HepG2 (cell line): ENCODE data around the gene MMP25. TPM values are rescaled to one million over a fixed set of nuclear protein-coding genes. Genes with fewer than 3 reads are reported as not detected.

ENCODE experiments used
- ARNTL ChIP-seq: sonication (generic); formaldehyde crosslinking; IDR thresholded peaks from 2 replicates; pipeline ENCODE4 v1.4.0; 2020; ENCODE audit warnings: mild to moderate bottlenecking, missing genetic modification reagents
- CREB1 ChIP-seq, 2 experiments: fragments of 450-650 bp in 1 of 2; IDR thresholded peaks; 2 replicates each; pipeline ENCODE4 v1.6.1; 2016 to 2017; ENCODE audit warnings: control low read depth in 1 of 2, mild to moderate bottlenecking in 1 of 2, missing compliant biosample characterization in 1 of 2, missing genetic modification characterization in 1 of 2
- HOXA5 ChIP-seq: sonication (generic); formaldehyde crosslinking; IDR thresholded peaks from 2 replicates; pipeline ENCODE4 v1.4.0; 2020; ENCODE audit warnings: missing genetic modification reagents
- HOXA9 ChIP-seq: sonication (generic); formaldehyde crosslinking; IDR thresholded peaks from 2 replicates; pipeline ENCODE4 v1.8.1; 2022; ENCODE audit warnings: missing genetic modification reagents, mild to moderate bottlenecking, moderate library complexity, borderline replicate concordance
- KDM5B ChIP-seq: sonication (generic); formaldehyde crosslinking; IDR thresholded peaks from 2 replicates; pipeline ENCODE4 v1.4.0; 2020; ENCODE audit warnings: missing genetic modification reagents, mild to moderate bottlenecking, borderline replicate concordance
- KLF15 ChIP-seq: sonication (generic); formaldehyde crosslinking; IDR thresholded peaks from 2 replicates; pipeline ENCODE4 v1.8.1; 2023; ENCODE audit warnings: borderline replicate concordance, mild to moderate bottlenecking, inconsistent platforms, missing genetic modification reagents, mixed read lengths
- MXD1 ChIP-seq: sonication (generic); formaldehyde crosslinking; IDR thresholded peaks from 2 replicates; pipeline ENCODE4 v1.4.0; 2020; ENCODE audit warnings: mild to moderate bottlenecking, missing genetic modification reagents
- NAIF1 ChIP-seq: sonication (generic); formaldehyde crosslinking; IDR thresholded peaks from 2 replicates; pipeline ENCODE4 v1.5.0; 2020; ENCODE audit warnings: mild to moderate bottlenecking, missing genetic modification reagents, borderline replicate concordance
- NFKBIZ ChIP-seq: IDR thresholded peaks from 2 replicates; pipeline ENCODE4 v1.6.1; 2018; ENCODE audit warnings: missing genetic modification reagents, missing compliant biosample characterization
- PHF20 ChIP-seq: sonication (generic); formaldehyde crosslinking; IDR thresholded peaks from 2 replicates; pipeline ENCODE4 v1.5.0; 2020; ENCODE audit warnings: mild to moderate bottlenecking, missing genetic modification reagents
- PITX1 ChIP-seq: sonication (generic); formaldehyde crosslinking; IDR thresholded peaks from 2 replicates; pipeline ENCODE4 v1.5.1; 2020; ENCODE audit warnings: mild to moderate bottlenecking, missing genetic modification reagents
- POGK ChIP-seq: sonication (generic); formaldehyde crosslinking; conservative IDR thresholded peaks from 2 replicates; pipeline ENCODE4 v1.8.0; 2022; ENCODE audit warnings: mild to moderate bottlenecking, moderate library complexity, missing genetic modification reagents
- RARA ChIP-seq: IDR thresholded peaks from 2 replicates; pipeline ENCODE4 v1.6.1; 2016; ENCODE audit warnings: missing genetic modification reagents, missing compliant biosample characterization
- RFXAP ChIP-seq: sonication (generic); formaldehyde crosslinking; IDR thresholded peaks from 2 replicates; pipeline ENCODE4 v1.4.0; 2020; ENCODE audit warnings: missing genetic modification reagents, borderline replicate concordance
- SIN3A ChIP-seq: IDR thresholded peaks from 2 replicates; pipeline ENCODE4 v1.6.1; 2011; ENCODE audit warnings: low read depth, mild to moderate bottlenecking, control low read depth, low read length, borderline replicate concordance
- ZC3H4 ChIP-seq: sonication (generic); formaldehyde crosslinking; IDR thresholded peaks from 2 replicates; pipeline ENCODE4 v1.4.0; 2020; ENCODE audit warnings: missing genetic modification reagents, borderline replicate concordance
- ZFY ChIP-seq: sonication (generic); formaldehyde crosslinking; IDR thresholded peaks from 2 replicates; pipeline ENCODE4 v1.4.0; 2020; ENCODE audit warnings: missing genetic modification reagents
- ZNF350 ChIP-seq: sonication (generic); formaldehyde crosslinking; IDR thresholded peaks from 2 replicates; pipeline ENCODE4 v1.4.0; 2020; ENCODE audit warnings: mild to moderate bottlenecking, low read depth, missing genetic modification reagents, borderline replicate concordance
- ZNF546 ChIP-seq: sonication (generic); formaldehyde crosslinking; conservative IDR thresholded peaks from 2 replicates; pipeline ENCODE4 v1.8.1; 2023; ENCODE audit warnings: mild to moderate bottlenecking, missing genetic modification reagents
- ZNF556 ChIP-seq: sonication (generic); formaldehyde crosslinking; IDR thresholded peaks from 2 replicates; pipeline ENCODE4 v1.4.0; 2020; ENCODE audit warnings: mild to moderate bottlenecking, missing genetic modification reagents, borderline replicate concordance
- ZNF770 ChIP-seq: sonication (generic); formaldehyde crosslinking; IDR thresholded peaks from 2 replicates; pipeline ENCODE4 v1.5.0; 2020; ENCODE audit warnings: mild to moderate bottlenecking, missing genetic modification reagents
- ZNF879 ChIP-seq: sonication (generic); formaldehyde crosslinking; IDR thresholded peaks from 2 replicates; pipeline ENCODE4 v1.8.1; 2023; ENCODE audit warnings: missing genetic modification reagents
- polyA plus RNA-seq, 8 experiments: library from polyadenylated mRNA; depleted of rRNA in 3 of 8; stranded (reverse) in 7 of 8; unstranded in 1 of 8; fragments of >200 nt; fragmentation: Illumina TruSeq in 4 of 8; extraction: Trizol in 4 of 8; gene quantifications; 2 replicates each; pipeline versions ENCODE4 v1.2.1 to v1.2.3, GENCODE V29; 2011 to 2016; ENCODE audit warnings: low read depth in 4 of 8, missing spikeins in 1 of 8, mixed read lengths in 1 of 8; ENCODE audit not compliant: insufficient read depth in 1 of 8
- total RNA-seq, 5 experiments: library from RNA; depleted of rRNA; stranded (reverse); fragments of >200 nt; fragmentation: Illumina TruSeq; extraction: Trizol; gene quantifications; 2 replicates each; pipeline ENCODE4 v1.2.3, GENCODE V29; 2016; ENCODE audit warnings: low read depth in 1 of 5

MMP25 gene
- total and polyA plus RNA-seq, 2 of the 13 experiments (the other 11 are each of a cell fraction or from before 2014, with no cell fraction given), result 0.04 to 0.08 TPM

GRCh38 chr16:3059041-3059722 lies 12.8 kb downstream of the MMP25 start (continued):
- TF ChIP-seq MXD1 (CRISPR knock-in tag), result no peak
- peak; percentile 41; the same call in 1 of the 2 replicates for TF ChIP-seq SIN3A
- no peak for TF ChIP-seq KLF15
- TF ChIP-seq HOXA9 (CRISPR knock-in tag), result no peak
- TF ChIP-seq ZFY (CRISPR knock-in tag), result peak; percentile 69
- no peak for TF ChIP-seq ZNF879 (CRISPR knock-in tag)
- TF ChIP-seq ZNF556 (CRISPR knock-in tag), result peak; percentile 90
- TF ChIP-seq HOXA5 (CRISPR knock-in tag), result peak; percentile 72; the same call in 1 of the 2 replicates
- no peak; the same call in 1 of the 2 replicates for TF ChIP-seq RARA (CRISPR knock-in tag)
- no peak for TF ChIP-seq POGK
- no peak for TF ChIP-seq NFKBIZ (CRISPR knock-in tag)
- TF ChIP-seq NAIF1 (CRISPR knock-in tag), result no peak
- TF ChIP-seq ZC3H4, result no peak
- TF ChIP-seq KDM5B (CRISPR knock-in tag), result peak; percentile 75; the same call in 1 of the 2 replicates
- TF ChIP-seq ZNF350 (CRISPR knock-in tag), result 0 out of 2 replicates have a peak, but pooled peaks have one; percentile 20
- peak; percentile 66; the same call in 1 of the 2 replicates for TF ChIP-seq ZNF546 (CRISPR knock-in tag)
- TF ChIP-seq ZNF770 (CRISPR knock-in tag), result peak; percentile 78
- TF ChIP-seq PITX1 (CRISPR knock-in tag), result peak; percentile 47; the same call in 1 of the 2 replicates
- peak; percentile 58; the same call in 1 of the 2 replicates for TF ChIP-seq PHF20 (CRISPR knock-in tag)
- peak; percentile 78 for TF ChIP-seq ARNTL (CRISPR knock-in tag)
- no peak for TF ChIP-seq CREB1 (IDR thresholded peaks at IDR 0.05)
- TF ChIP-seq CREB1 (CRISPR knock-in tag; IDR thresholded peaks at IDR 0.05), result no peak
- TF ChIP-seq RFXAP (CRISPR knock-in tag), result no peak
